GM12864 (cell line): ENCODE results near the gene DIS3L2.

ENCODE experiments used
- DNase-seq: peaks from one replicate; pipeline ENCODE4 v3.0.0-alpha.2; 2011; ENCODE audit warnings: low read depth
- H3K4me3 ChIP-seq: 2 replicates; pipeline ENCODE4 v1.5.1; 2011; ENCODE audit warnings: mild to moderate bottlenecking, low read depth, low read length, control low read depth
- TF ChIP-seq, protein P1 (sequence below): IDR thresholded peaks from 2 replicates; pipeline ENCODE4 v1.5.1; 2011; ENCODE audit warnings: low read depth, mild to moderate bottlenecking, moderate library complexity, low read length, control low read depth, inconsistent platforms; ENCODE audit errors: missing control alignments

DIS3L2 gene

DNA sequence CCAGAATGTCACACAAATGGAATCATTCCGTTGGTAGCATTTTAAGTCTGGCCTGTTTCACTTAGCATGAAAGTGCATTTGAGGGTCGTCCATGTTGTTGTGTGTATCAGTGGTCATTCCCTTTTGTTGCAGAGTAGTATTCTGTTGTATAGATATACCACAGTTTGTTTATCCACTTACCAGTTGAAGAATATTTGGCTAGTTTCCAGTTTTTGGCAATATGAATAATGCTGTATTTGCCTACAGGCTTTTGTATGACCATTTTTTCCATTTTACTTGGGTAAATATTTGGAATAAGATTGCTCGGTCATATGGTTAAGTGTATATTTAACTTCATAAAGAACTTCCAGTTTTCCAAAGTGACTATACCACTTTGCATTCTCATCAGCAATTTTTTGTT lies 317.0 kb downstream of the DIS3L2 start:
- TF ChIP-seq, protein P1, sequence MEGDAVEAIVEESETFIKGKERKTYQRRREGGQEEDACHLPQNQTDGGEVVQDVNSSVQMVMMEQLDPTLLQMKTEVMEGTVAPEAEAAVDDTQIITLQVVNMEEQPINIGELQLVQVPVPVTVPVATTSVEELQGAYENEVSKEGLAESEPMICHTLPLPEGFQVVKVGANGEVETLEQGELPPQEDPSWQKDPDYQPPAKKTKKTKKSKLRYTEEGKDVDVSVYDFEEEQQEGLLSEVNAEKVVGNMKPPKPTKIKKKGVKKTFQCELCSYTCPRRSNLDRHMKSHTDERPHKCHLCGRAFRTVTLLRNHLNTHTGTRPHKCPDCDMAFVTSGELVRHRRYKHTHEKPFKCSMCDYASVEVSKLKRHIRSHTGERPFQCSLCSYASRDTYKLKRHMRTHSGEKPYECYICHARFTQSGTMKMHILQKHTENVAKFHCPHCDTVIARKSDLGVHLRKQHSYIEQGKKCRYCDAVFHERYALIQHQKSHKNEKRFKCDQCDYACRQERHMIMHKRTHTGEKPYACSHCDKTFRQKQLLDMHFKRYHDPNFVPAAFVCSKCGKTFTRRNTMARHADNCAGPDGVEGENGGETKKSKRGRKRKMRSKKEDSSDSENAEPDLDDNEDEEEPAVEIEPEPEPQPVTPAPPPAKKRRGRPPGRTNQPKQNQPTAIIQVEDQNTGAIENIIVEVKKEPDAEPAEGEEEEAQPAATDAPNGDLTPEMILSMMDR = no peak
- no peak overlapping the region for H3K4me3 ChIP-seq
- DNase-seq = no peak

DNA sequence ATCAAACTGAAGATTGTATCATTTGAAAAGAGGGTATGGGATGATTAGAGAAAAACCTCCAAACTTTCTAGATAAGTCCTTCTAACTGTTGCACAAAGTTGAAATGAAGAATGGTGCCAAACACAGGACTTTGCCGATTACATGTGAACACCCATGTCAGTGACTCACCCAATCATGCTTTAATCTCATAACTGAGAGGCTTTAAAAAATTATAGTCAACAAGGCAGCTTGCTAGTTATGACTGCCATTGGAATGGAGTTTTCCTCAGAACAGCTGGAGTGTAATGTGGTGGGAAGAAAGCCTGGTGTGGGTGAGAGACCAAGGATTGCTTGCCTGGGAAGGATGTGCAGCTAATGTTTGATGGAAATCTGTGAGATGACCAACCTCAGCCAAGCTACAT lies 318.8 kb downstream of the DIS3L2 start:
- TF ChIP-seq, protein P1 = no peak
- no peak for DNase-seq
- H3K4me3 ChIP-seq = no peak overlapping the region

DNA sequence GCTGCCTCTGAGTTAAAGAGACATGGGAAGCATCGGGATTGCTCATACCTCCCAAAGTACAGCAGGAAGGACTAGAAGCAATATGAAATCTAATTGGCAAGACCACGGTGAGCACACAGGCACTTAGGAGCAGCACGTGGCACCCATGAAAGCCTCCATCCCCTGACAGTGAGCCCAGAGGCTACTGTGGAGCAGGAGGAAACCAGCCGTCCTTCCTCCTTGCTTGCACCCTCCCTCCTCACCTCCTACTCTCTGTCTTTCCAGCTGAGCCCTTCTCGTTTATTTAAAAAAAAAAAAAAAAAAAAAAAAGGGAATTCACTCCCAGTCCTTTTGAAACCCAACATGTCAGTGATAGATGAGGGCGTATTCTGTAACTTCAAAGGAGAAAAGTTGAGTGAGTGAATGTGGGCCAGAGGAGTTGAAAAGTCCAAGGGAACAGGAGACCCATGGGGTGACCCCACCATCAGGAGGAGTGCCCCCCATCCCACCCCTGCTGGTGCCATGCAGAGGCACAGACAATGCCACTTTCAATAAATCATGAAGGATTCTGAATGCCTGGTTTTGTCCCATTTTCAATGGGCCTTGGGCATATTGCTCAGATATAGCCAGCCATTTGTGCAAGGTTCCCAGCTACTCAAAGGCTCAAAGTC lies 320.5 kb downstream of the DIS3L2 start:
- DNase-seq = no peak
- TF ChIP-seq, protein P1 = no peak
- H3K4me3 ChIP-seq = no peak overlapping the region

DNA sequence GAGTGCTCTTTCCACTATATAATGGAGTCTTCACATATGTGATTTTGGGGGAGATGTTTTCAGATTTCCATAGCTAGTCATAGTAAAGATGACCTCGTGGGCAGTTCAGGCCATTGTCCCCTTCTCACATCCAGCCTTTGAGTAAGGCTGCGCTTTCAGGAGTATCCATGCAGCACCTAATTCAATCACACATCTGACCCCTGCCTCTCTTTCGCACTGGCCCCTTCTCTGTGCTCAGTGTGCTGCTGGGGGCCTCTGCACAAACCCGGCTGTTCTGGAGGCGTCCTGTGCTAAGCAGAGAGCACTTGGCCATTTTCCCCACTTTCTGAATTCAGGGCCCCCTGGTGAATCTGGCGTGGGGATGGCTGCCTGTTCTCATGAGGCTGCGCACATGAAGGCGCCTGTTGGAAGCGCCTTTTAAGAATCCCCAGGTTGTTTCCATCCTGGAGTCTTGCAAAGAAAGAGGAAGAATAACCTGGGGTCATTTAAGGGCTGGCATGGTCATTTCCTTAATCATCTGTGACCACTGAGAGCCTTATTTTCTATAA lies 321.1 kb downstream of the DIS3L2 start:
- no peak for DNase-seq
- no peak overlapping the region for H3K4me3 ChIP-seq
- TF ChIP-seq, protein P1 = no peak

DNA sequence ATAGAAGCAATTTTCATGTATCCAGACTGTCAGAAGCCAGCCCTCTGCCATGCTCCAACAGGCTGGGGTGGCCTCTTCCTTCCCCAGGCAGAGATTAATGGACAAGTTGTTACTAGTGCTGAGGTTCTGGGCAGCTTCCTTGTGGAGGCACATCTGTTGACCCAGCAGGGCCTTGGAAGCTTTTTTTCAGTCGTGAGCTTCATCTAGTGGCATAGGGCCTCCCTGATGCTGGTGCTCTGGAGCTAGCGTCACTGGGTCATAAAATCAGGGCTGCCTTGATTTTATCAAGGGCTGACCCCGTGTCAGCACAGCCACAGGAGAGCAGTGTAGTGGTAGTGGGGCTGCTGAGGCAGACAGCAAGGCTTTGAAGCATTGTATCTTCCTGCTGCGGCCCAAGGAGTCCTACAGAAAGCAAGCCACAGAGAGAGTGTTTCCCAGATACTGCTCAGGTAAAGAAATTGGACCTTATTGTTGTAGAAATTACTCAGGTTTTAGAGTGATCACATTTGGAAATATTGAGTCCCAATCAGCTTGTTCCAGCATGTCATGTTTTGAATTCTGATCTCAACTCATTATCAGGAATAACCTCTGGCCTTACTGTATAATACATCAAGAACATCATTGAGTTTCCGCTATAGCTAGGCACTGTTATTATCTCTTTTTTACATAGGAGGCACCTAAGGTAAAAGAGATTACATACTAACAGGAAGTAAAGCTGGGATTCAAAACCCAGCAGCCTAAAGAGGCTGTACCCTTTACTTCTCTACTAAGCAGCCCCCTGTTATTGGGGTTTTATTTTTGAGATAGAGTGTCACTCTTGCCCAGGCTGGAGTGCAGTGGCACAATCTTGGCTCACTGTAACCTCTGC lies 324.7 kb downstream of the DIS3L2 start:
- DNase-seq = no peak
- TF ChIP-seq, protein P1 = no peak
- H3K4me3 ChIP-seq = no peak overlapping the region

DNA sequence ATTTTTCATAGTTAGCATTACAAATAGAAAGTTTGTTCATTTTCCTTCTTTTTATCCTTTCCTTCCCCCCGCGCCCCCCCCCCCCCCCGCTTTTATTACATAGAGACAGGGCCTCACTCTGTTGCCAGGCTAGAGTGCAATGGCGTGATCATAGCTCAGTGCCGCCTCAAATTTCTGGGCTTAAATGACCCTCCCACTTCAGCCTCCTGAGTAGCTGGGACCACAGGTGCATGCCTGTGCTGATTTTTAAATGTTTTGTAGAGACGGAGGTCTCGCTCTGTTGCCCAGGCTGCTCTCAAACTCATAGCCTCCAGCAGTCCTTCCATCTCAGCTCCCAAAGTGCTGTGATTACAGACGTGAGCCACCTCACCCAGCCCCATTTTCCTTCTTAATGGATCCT lies 325.8 kb downstream of the DIS3L2 start:
- TF ChIP-seq, protein P1 = no peak
- H3K4me3 ChIP-seq = no peak overlapping the region
- no peak for DNase-seq
